ENCODE data around the gene FBXL3.

DNA sequence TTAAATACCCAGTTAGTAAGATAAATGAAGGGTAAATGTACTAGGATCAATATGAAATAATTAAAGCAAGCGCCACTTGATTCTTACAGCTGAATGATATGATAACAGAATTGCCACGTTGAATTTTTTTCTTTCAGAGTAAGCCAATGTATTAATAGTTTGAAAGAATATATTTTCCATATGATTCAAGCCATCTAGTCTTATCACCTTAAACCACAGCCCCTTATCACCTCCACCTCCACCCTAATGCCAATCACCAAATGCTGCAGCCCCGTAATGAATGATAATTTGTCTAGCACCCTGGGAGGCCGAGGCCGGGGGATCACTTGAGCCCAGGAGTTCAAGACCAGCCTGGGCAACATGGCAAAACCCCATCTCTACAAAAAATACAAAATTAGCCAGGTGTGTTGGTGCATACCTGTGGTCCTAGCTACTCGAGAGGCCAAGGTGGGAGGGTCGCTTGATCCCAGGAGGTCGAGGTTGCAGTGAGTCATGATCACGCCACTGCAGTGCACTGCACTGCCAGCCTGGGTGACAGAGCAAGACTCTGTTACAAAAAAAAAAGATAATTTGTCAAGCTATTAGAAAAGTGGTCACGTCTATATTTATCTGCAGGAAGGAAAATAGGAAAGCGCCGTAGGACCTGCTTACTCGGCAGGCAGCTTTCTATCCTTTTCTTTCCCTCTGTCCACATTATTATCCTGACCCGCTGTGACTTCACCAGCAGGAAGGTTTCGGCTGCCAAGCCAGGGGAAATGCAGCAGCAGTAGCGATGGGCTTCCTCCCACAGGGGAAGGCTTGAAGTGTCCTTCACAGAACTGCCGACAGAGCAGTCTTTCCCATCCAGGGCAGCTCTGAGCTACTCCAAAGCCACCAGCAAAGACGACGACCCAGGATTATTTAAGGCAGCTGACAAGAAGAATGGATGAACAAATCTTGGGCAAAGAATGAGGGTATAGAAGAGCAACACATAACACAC, 54.8 kb downstream of the FBXL3 start:
- TF ChIP-seq, protein P1, sequence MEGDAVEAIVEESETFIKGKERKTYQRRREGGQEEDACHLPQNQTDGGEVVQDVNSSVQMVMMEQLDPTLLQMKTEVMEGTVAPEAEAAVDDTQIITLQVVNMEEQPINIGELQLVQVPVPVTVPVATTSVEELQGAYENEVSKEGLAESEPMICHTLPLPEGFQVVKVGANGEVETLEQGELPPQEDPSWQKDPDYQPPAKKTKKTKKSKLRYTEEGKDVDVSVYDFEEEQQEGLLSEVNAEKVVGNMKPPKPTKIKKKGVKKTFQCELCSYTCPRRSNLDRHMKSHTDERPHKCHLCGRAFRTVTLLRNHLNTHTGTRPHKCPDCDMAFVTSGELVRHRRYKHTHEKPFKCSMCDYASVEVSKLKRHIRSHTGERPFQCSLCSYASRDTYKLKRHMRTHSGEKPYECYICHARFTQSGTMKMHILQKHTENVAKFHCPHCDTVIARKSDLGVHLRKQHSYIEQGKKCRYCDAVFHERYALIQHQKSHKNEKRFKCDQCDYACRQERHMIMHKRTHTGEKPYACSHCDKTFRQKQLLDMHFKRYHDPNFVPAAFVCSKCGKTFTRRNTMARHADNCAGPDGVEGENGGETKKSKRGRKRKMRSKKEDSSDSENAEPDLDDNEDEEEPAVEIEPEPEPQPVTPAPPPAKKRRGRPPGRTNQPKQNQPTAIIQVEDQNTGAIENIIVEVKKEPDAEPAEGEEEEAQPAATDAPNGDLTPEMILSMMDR (conservative IDR thresholded peaks at IDR 0.05) = no peak
- no peak for TF ChIP-seq ZFX (IDR thresholded peaks at IDR 0.05)

Measured in C4-2B (cell line).